Epithelial cell of proximal tubule (primary cell): ENCODE measurements around the gene FOLR3. TPM values are rescaled to one million over a fixed set of nuclear protein-coding genes. Genes with fewer than 3 reads are reported as not detected.
"Not testable (repeated sequence)": the region's sequence is repeated elsewhere in the genome, so short reads cannot be mapped to it uniquely, and the experiment has no call there.

Experiments used
- DNase-seq: peaks from one replicate; pipeline ENCODE4 v3.0.0-alpha.2; 2011; ENCODE audit warnings: low read depth
- H3K4me3 ChIP-seq: 2 replicates; pipeline ENCODE4 v1.5.1; 2011; ENCODE audit warnings: low read depth, mild to moderate bottlenecking, low read length
- total RNA-seq: library from RNA; depleted of rRNA; stranded (reverse); fragments of >200 nt; gene quantifications from 2 replicates; pipeline ENCODE4 v1.2.3, GENCODE V29; 2015
- TF ChIP-seq, protein P1 (sequence below): conservative IDR thresholded peaks from 2 replicates; pipeline ENCODE4 v1.5.1; 2012; ENCODE audit warnings: low read depth, mild to moderate bottlenecking, low read length

The FOLR3 gene
- total RNA-seq, 1 donor from 2014 or later = not detected

DNA sequence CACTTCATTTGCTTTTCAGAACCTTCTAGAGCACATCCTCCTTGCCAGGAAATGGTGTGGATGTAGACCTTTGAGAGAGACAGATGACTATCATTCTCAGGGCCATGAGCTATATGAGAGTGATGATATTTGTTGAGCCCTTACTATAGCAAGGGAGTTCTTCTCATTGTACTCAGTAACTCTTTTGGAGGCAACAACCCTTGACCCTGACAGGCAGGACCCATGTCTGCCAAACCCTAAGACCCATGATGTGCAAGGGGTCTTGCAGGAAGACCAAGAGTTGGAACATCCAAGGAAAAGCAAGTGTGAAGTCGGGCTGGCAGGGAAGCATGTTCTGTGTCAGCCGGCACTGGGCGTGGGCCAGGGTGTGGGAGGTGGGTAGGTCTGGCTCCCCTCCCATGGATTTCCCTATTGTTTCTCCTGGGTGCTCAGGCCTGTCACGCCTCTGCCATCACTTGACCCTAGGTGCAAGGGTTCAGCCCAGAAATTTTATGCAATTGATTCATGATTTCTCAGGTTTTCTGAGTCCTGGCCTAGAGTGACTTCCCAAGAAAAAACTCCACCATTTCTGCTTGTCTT is 1.2 kb downstream of the FOLR3 start:
- DNase-seq = no peak
- H3K4me3 ChIP-seq = no peak overlapping the region
- TF ChIP-seq, protein P1, sequence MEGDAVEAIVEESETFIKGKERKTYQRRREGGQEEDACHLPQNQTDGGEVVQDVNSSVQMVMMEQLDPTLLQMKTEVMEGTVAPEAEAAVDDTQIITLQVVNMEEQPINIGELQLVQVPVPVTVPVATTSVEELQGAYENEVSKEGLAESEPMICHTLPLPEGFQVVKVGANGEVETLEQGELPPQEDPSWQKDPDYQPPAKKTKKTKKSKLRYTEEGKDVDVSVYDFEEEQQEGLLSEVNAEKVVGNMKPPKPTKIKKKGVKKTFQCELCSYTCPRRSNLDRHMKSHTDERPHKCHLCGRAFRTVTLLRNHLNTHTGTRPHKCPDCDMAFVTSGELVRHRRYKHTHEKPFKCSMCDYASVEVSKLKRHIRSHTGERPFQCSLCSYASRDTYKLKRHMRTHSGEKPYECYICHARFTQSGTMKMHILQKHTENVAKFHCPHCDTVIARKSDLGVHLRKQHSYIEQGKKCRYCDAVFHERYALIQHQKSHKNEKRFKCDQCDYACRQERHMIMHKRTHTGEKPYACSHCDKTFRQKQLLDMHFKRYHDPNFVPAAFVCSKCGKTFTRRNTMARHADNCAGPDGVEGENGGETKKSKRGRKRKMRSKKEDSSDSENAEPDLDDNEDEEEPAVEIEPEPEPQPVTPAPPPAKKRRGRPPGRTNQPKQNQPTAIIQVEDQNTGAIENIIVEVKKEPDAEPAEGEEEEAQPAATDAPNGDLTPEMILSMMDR = no peak

DNA sequence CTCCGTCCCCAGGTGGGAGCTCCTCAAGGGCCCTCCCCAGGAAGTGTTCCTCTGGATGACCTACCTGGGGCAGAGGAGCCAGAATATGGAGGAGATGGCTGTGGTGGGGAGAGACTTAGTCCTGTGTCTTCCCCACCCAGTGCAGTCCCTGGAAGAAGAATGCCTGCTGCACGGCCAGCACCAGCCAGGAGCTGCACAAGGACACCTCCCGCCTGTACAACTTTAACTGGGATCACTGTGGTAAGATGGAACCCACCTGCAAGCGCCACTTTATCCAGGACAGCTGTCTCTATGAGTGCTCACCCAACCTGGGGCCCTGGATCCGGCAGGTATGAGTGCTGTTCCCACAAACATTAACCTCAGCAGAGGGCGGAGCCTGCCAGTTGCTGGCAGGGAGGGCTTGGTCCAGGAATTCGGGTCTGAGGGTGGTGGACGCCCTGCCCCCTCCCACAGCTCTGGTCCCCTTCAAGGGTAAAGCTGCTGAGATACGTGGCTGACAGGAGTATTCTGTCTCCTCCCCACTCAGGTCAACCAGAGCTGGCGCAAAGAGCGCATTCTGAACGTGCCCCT is 3.4 kb downstream of the FOLR3 start:
- H3K4me3 ChIP-seq = no peak overlapping the region
- no peak for DNase-seq
- TF ChIP-seq, protein P1 = no peak

DNA sequence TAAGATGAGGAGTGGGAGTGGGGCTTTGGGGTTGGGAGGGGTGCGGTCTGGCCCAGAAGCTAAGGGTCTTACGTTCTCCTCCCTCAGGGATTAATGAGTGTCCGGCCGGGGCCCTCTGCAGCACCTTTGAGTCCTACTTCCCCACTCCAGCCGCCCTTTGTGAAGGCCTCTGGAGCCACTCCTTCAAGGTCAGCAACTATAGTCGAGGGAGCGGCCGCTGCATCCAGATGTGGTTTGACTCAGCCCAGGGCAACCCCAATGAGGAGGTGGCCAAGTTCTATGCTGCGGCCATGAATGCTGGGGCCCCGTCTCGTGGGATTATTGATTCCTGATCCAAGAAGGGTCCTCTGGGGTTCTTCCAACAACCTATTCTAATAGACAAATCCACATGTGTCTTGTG is 4.0 kb downstream of the FOLR3 start:
- DNase-seq = no peak
- TF ChIP-seq, protein P1 = no peak
- no peak overlapping the region for H3K4me3 ChIP-seq

DNA sequence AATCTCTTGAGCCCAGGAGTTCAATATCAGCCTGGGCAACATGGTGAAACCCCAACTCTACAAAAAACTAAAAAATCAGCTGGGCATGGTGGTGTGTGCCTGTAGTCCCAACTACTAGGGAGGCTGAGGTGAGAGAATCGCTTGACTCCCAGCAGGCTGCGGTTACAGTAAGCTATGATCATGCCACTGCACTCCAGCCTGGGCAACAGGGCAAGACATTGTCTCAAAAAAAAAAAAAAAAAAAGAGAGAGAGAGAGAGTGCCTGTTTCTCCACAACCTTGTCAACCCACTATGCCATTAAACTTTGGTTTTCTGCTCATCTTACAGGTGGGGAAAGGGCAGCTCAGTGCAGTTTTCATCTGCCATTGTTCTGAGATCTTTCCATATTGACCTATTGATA is 5.1 kb downstream of the FOLR3 start:
- no peak overlapping the region for H3K4me3 ChIP-seq
- no peak for DNase-seq
- TF ChIP-seq, protein P1 = no peak

DNA sequence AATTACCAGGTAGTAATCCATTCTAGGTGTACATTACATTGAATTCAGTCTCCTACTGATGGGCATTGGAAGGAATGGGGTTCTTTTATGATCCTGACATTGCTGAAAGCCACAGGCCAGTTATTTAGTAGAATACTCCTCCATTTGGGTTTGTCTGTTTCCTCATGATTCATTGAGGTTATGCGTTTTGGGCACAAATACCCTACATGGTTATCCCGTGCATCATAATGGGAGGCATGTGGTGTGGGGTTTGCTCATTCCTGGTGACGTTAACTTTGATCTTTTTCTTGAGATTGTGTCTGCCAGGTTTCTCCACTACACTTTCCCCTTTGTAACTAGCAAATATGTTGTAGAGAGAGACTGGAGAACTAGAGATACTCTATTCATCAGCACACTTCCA is 5.5 kb downstream of the FOLR3 start:
- H3K4me3 ChIP-seq = no peak overlapping the region
- DNase-seq = peak; percentile 33

DNA sequence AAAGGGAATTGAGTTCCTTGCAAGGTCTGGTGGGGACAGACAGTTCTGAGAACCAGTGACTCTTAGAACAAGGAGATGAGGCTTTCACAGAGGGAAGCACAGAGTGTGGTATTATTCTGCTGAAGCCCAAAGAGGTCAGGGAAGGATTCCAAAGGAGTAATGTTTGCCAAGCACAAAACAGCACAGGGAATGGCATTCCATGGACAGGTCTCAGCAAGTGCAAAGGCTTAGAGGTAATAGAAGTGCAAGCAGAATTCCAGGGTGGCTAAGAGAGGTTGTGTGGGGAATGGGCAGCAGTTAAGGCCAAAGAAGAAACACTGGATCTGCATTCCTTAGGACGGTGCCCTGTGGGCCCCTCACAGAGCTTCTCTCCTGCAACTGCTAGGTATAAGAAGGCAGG is 6.6 kb downstream of the FOLR3 start:
- DNase-seq, H3K4me3 ChIP-seq: not testable (repeated sequence)

More for the DNA sequence above, 5.5 kb downstream of the FOLR3 start:
- TF ChIP-seq, protein P1 = no peak

DNA sequence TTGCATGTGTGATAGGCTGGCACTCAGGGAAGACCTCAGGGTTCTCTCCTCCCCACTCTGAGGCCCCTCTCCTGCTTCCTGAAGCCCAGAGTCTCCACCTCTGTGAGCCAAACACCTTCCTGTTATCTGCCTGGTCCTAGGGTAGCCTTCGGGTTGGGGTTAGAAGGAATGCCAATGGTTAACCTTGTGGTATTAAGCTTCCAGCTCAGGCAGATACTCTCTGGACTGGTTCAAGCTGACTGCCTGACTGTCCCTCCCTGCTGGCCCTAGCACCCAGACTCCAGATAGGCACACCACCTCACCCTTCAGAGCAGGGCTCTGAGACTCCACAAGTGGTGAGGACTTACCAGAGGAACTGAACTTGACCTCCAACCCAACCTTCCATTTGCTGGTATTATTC is 7.0 kb downstream of the FOLR3 start:
- not testable (repeated sequence) for DNase-seq, H3K4me3 ChIP-seq

DNA sequence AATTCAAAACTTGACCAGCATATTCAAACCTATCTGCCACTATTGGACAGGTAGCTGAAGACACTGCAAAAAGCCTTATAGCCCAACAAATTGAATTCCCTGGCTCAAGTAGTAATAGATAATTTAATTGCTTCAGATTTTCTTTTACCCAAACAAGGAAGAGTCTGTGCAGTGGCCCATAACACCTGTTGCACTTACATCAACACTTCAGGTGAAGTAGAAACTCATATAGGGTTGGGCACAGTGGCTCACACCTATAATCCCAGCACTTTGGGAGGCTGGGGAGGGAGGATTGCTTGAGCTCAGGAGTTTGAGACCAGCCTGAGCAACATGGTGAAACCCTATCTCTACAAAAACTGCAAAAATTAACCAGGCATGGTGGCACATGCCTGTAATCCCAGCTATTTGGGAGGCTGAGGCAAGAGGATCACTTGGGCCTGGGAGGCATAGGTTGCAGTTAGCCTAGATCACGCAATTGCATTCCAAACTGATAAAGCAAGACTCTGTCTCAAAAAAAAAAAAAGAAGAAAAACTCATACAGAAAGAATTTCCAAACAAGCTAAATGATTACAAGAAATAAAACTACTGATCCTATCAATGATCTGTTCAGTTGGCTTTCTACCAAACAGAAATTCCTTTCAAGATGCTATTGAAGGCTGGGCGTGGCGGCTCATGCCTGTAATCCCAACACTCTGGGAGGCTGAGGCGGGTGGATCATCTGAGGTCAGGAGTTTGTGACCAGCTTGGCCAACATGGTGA is 9.5 kb downstream of the FOLR3 start:
- DNase-seq = peak; percentile 94
- no peak overlapping the region for H3K4me3 ChIP-seq
- TF ChIP-seq, protein P1 = no peak
